Ishikawa (cell line): ENCODE data around the gene WDR74.
A peak's percentile ranks its signal among the peaks of the same experiment; 100 is the strongest.

Experiments
- CEBPB ChIP-seq: IDR thresholded peaks from 2 replicates; pipeline ENCODE4 v1.6.1; 2012
- CREB1 ChIP-seq: IDR thresholded peaks from 2 replicates; pipeline ENCODE4 v1.6.1; 2012; ENCODE audit warnings: low read depth
- EGR1 ChIP-seq: IDR thresholded peaks from 2 replicates; pipeline ENCODE4 v1.6.1; 2012
- EP300 ChIP-seq: IDR thresholded peaks from 2 replicates; pipeline ENCODE4 v1.6.1; 2012; ENCODE audit warnings: borderline replicate concordance
- FOXM1 ChIP-seq: IDR thresholded peaks from 2 replicates; pipeline ENCODE4 v1.6.1; 2012; ENCODE audit warnings: low read depth, borderline replicate concordance
- MAX ChIP-seq: IDR thresholded peaks from 2 replicates; pipeline ENCODE4 v1.6.1; 2012
- NFIC ChIP-seq: IDR thresholded peaks from 2 replicates; pipeline ENCODE4 v1.6.1; 2012
- RAD21 ChIP-seq: IDR thresholded peaks from 2 replicates; pipeline ENCODE4 v1.6.1; 2012; ENCODE audit warnings: low read depth
- TAF1 ChIP-seq: IDR thresholded peaks from 2 replicates; pipeline ENCODE4 v1.6.1; 2012; ENCODE audit warnings: low read depth, mild to moderate bottlenecking
- TCF12 ChIP-seq: IDR thresholded peaks from 2 replicates; pipeline ENCODE4 v1.6.1; 2012; ENCODE audit warnings: low read depth
- TEAD4 ChIP-seq: IDR thresholded peaks from 2 replicates; pipeline ENCODE4 v1.6.1; 2012
- YY1 ChIP-seq: IDR thresholded peaks from 2 replicates; pipeline ENCODE4 v1.6.1; 2012; ENCODE audit warnings: low read depth
- ZBTB7A ChIP-seq: IDR thresholded peaks from 2 replicates; pipeline ENCODE4 v1.6.1; 2012; ENCODE audit warnings: low read depth
- TF ChIP-seq, protein P1 (sequence below): IDR thresholded peaks from 2 replicates; pipeline ENCODE4 v1.6.1; 2012; ENCODE audit warnings: low read depth, mild to moderate bottlenecking
- TF ChIP-seq, protein P2 (sequence below): IDR thresholded peaks from 2 replicates; pipeline ENCODE4 v1.6.1; 2012

WDR74 gene

DNA sequence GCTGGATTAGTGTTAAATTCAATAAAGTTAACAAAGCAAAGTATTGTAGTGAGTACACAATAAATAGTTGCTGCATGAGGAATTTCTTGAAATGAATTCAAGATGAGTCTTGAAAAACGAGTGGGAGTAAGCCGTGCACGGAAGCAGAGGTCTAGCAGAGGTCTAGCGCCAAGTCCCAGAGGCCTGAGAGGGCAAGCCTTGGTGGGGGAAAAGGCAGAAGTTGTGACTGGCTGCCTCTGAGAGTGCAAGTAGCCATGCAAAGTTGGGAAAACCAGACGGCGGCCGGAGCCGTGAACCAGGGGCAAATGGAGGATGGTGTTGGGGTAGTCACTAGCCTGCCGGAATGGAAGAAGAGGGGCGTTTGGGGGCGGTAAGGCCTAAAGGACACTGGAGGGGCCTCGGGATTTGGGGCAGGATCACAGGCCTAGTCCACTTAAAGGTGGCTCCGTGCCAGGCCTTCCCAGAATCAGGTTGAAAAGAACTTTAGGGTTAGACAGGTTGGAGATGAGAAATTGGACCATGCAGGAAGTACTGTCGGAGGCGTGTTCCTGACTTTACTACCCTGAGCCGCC lies 40.9 kb upstream of the WDR74 start:
- TF ChIP-seq ZBTB7A (peak; percentile 47; the same call in 1 of the 2 replicates), CEBPB (no peak), TCF12 (no peak), EGR1 (peak; percentile 91), YY1 (no peak)

DNA sequence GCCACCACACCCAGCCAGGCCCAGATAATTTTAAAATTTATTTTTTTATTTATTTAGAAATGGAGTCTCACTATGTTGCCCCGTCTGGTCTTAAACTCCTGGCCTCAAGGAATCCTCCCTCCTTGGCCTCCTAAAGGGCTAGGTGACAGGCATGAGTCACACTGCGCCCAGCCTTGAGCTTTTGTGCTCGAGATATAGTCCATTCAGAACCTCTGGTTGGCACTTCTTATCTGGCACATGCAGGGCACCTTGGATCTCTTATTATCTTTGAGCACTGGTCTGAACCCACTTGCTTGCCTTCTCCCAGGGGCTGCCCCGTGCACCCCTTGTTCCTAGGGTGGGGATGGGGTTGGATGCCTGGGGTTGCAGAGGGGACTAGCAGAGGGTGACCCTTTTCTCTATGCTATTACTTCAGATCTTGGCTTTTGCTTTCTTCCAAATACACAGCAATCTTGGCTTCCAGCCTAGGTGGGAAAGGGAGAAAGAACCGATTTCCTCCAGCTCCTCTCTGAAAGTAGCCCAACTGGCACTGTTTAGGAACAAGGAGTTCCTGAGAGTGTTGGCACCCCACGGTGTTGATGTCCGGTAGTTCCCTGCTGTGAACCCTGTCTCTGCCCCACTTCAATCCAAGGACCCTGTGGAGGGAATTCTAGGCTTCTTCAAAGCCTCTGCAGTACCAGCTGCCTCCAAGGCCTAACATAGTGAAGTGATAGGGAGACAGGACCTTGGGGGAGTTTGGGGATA lies 40.0 kb upstream of the WDR74 start:
- no peak for TF ChIP-seq ZBTB7A
- TF ChIP-seq, protein P1, sequence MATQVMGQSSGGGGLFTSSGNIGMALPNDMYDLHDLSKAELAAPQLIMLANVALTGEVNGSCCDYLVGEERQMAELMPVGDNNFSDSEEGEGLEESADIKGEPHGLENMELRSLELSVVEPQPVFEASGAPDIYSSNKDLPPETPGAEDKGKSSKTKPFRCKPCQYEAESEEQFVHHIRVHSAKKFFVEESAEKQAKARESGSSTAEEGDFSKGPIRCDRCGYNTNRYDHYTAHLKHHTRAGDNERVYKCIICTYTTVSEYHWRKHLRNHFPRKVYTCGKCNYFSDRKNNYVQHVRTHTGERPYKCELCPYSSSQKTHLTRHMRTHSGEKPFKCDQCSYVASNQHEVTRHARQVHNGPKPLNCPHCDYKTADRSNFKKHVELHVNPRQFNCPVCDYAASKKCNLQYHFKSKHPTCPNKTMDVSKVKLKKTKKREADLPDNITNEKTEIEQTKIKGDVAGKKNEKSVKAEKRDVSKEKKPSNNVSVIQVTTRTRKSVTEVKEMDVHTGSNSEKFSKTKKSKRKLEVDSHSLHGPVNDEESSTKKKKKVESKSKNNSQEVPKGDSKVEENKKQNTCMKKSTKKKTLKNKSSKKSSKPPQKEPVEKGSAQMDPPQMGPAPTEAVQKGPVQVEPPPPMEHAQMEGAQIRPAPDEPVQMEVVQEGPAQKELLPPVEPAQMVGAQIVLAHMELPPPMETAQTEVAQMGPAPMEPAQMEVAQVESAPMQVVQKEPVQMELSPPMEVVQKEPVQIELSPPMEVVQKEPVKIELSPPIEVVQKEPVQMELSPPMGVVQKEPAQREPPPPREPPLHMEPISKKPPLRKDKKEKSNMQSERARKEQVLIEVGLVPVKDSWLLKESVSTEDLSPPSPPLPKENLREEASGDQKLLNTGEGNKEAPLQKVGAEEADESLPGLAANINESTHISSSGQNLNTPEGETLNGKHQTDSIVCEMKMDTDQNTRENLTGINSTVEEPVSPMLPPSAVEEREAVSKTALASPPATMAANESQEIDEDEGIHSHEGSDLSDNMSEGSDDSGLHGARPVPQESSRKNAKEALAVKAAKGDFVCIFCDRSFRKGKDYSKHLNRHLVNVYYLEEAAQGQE, result no peak
- no peak for TF ChIP-seq TCF12
- TF ChIP-seq TEAD4, result no peak
- TF ChIP-seq EP300, result no peak
- TF ChIP-seq EGR1, result no peak
- no peak for TF ChIP-seq YY1
- TF ChIP-seq FOXM1, result no peak
- no peak for TF ChIP-seq RAD21
- TF ChIP-seq TAF1, result no peak
- TF ChIP-seq, protein P2, sequence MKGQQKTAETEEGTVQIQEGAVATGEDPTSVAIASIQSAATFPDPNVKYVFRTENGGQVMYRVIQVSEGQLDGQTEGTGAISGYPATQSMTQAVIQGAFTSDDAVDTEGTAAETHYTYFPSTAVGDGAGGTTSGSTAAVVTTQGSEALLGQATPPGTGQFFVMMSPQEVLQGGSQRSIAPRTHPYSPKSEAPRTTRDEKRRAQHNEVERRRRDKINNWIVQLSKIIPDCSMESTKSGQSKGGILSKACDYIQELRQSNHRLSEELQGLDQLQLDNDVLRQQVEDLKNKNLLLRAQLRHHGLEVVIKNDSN, result no peak
- no peak for TF ChIP-seq CREB1
- no peak for TF ChIP-seq NFIC
- no peak for TF ChIP-seq CEBPB
- no peak for TF ChIP-seq MAX

GRCh38 chr11:62876712-62877111 lies 37.3 kb upstream of the WDR74 start:
- TF ChIP-seq, protein P1, result no peak
- TF ChIP-seq NFIC, result no peak
- TF ChIP-seq ZBTB7A, result no peak
- TF ChIP-seq CREB1, result no peak
- no peak for TF ChIP-seq FOXM1
- no peak for TF ChIP-seq EP300
- no peak for TF ChIP-seq YY1
- no peak for TF ChIP-seq EGR1
- TF ChIP-seq, protein P2, result no peak
- TF ChIP-seq RAD21, result no peak
- no peak for TF ChIP-seq TAF1
- no peak for TF ChIP-seq MAX
- no peak for TF ChIP-seq TCF12
- TF ChIP-seq CEBPB, result no peak

DNA sequence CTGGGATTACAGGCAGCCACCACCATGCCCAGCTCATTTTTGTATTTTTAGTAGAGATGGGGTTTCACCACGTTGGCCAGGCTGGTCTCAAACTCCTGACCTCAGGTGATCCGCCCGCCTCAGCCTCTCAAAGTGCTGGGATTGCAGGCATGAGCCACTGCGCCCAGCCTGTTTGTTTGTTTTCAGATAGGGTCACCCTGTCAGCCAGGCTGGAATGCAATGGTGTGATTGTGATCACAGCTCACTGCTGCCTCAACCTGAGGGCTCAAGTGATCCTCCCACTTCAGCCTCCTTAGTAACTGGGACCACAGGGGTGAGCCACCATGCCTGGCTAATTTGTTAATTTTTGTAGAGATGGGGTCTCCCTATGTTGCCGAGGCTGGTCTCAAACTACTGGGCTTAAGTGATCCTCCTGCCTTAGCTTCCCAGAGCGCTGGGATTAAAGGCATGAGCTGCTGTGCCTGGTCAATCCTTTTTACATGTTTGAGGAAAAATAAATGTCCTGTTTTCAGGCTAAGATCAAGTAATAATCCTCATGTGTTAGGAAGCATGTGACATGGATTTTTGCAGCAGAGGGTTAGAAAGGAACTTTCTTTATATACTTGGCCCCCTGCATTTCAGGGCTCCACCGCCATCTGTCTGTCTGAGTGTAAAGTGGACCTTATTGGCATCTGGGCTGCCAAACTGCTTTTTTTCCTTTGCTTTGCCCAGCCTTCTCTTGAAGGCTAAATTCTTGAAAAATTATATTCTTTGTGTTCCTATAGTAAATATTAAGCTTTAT lies 36.5 kb upstream of the WDR74 start:
- TF ChIP-seq, protein P1, result no peak
- no peak for TF ChIP-seq CEBPB
- no peak for TF ChIP-seq EGR1
- TF ChIP-seq, protein P2, result no peak
- TF ChIP-seq TEAD4, result no peak
- no peak for TF ChIP-seq ZBTB7A
- no peak for TF ChIP-seq MAX
- no peak for TF ChIP-seq YY1
- no peak for TF ChIP-seq TCF12
- no peak for TF ChIP-seq FOXM1
- TF ChIP-seq RAD21, result no peak
